ENCODE measurements around the gene CIRBP.

CIRBP gene

DNA sequence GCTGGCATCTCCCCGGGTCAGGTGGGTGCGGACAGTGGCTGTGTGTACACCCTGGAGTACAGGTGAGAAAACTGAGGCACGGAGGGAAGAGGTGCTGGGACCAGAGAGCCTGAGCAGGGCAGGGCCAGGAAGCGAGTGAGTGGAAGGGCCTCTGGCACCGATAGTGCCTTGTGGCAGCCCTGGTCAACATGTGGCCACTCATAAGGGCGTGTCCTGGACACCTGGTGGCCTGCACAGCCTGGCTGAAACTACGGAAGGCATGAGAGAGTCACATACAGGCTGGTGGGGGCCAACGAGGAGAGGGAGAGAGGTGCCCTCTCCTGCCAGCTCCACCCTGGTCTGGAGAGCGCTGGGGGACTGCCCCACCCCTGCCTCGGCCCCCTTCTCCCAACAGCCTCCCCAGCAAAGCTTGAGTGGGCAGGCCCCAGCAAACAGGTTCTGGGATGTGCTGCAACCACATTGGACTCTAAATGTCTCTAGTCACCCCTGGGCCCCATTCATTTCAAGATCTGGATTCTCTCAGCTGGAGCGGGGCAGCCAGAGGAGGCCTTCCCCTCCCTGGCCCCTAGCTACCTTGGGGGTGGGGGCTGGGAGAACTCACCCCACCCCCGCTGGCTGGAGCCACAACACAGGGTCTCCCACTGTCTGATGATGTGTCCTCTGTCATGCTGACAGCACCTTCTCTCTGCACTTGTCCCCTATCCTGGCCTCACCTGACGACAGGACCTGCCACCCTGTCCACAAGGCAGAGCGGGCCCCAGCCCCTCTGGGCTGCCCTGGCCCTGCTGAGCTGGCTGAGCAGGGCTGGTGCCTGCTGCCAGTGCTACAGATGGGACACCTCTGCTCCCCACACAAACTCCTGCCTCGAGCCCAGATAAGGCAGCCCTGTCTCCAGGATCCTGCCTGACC lies 37.1 kb upstream of the CIRBP start:
- DNase-seq, result no peak

GRCh38 chr19:1232652-1233072 lies 36.5 kb upstream of the CIRBP start:
- DNase-seq, result no peak

GRCh38 chr19:1233115-1233667 lies 35.9 kb upstream of the CIRBP start:
- no peak for DNase-seq

GRCh38 chr19:1234051-1234954 lies 34.8 kb upstream of the CIRBP start:
- DNase-seq, result no peak

DNA sequence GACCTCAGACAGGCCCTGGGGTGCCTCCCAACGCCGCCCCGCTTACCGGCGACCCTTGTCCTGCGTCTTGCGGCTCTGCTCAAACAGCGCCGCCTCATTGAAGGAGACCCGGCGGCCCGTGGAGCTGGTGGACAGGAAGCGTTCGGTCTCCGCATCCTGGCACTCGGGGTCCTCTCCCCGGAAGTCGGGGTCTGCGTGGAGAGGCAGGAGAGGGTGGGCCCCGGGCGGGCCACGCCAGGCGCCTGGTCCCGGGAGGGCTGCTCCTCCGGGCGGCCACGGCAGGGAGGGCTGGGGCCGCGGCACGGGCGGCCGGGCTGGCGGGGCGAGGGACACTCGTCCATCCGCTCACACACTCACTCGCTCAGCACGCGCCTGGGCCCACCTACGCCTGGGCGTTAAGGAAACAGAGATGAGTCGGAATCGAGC lies 34.2 kb upstream of the CIRBP start:
- no peak for DNase-seq

GRCh38 chr19:1235625-1236538 lies 33.2 kb upstream of the CIRBP start:
- DNase-seq, result no peak

DNA sequence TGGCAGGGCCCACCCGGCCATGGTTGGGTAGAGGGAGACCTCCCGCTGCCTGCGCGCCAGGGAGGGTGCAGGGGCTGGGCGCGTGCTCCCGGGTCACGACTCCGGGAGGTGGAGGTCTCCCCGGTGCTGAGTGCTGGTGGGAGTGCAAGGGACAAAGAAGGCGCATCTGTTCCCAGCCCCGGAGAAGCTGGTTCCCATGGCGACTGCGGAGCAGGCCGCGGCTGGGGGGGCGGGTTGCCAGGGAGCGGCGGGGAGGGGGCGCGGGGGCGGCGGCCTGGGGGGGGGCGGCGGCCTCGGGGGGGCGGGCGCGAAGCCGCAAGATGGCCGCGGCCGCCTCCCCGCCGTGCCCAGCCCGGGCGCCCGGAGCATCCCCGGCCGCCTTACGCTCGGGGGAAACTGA lies 32.6 kb upstream of the CIRBP start:
- no peak for DNase-seq

- DNase-seq, result no peak
Observed at GRCh38 chr19:1237027-1237659, 32.0 kb upstream of the CIRBP start.

- DNase-seq, result no peak
Observed at GRCh38 chr19:1237754-1238368, 31.3 kb upstream of the CIRBP start, which contains the start of gene CBARP. Gene CBARP (minus strand): TSS chr19:1238005. CDS start chr19:1236100, 1,905 bp downstream.

- DNase-seq, result no peak
Observed at GRCh38 chr19:1238369-1239303, 30.5 kb upstream of the CIRBP start.

DNA sequence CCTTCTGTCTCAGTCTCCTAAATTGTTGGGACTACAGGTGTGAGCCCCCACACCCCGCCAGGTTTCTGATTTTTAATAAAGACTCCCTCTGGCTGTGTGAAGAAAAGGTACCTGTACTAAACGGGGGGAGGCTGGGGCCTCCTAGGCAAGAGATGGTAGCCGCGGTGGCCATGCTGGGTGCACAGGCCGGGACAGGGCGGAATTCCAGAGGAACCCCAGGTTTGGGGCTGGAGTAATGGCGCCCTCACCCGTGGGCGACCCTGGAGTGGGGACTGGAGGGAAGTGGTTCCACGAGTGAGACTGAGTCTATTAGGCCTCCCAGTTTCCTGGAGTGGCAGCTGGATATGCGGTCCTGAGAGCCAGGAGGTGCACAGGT lies 29.7 kb upstream of the CIRBP start:
- no peak for DNase-seq

- DNase-seq, result peak; percentile 60
Observed at GRCh38 chr19:1239796-1240737, 29.1 kb upstream of the CIRBP start.

GRCh38 chr19:1240925-1241324 lies 28.2 kb upstream of the CIRBP start:
- DNase-seq, result no peak

GRCh38 chr19:1241417-1242095 lies 27.6 kb upstream of the CIRBP start, which contains the start of gene ATP5F1D:
Gene ATP5F1D (plus strand): TSS chr19:1241751. CDS start chr19:1241851, 100 bp downstream.
- DNase-seq, result peak; percentile 86 to 90

GRCh38 chr19:1243768-1244692 lies 25.1 kb upstream of the CIRBP start:
- DNase-seq, result peak; percentile 52 to 73

- DNase-seq, result no peak
Observed at GRCh38 chr19:1244693-1245451, 24.3 kb upstream of the CIRBP start.

Measured in AML-193 (cell line).